GM21619 (cell line): ENCODE results near the gene PLB1.

Experiments
- ATAC-seq: cut with Tn5 transposase; IDR thresholded peaks from one replicate; pipeline ENCODE4 v1.9.1; 2021; ENCODE audit not compliant: unreplicated experiment

PLB1 gene

GRCh38 chr2:28608500-28609424, 112.9 kb downstream of the PLB1 start:
- no peak for ATAC-seq

DNA sequence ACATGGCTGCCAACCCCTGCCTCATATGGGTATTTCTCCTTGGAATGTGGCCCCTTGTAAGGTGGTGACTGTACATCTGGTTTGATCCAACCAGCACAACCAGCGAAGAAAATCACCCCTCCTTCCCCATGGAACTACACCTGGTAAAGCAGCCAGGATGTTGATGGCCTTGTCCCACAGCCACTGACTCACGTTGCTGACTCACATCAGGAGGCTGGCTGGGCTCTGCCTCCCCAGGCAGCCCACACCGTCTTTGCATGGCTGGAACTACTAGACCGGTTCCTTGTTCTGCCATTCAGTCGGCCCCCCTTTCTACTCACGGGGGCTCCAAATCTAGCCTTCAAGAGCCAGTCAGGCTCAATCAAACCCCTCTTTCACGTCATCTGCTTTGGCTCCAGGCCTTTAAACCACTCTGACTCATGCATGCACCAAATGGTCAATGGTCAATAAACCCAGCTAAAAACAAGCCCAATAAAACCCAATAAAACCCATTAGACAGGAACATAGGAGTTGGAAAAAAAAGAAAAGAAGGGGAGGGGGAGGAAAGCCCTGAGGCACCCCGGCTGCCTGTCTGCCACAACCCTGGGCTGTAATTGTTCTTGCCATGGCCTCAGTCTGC, 114.8 kb downstream of the PLB1 start:
- ATAC-seq: peak; percentile 61

DNA sequence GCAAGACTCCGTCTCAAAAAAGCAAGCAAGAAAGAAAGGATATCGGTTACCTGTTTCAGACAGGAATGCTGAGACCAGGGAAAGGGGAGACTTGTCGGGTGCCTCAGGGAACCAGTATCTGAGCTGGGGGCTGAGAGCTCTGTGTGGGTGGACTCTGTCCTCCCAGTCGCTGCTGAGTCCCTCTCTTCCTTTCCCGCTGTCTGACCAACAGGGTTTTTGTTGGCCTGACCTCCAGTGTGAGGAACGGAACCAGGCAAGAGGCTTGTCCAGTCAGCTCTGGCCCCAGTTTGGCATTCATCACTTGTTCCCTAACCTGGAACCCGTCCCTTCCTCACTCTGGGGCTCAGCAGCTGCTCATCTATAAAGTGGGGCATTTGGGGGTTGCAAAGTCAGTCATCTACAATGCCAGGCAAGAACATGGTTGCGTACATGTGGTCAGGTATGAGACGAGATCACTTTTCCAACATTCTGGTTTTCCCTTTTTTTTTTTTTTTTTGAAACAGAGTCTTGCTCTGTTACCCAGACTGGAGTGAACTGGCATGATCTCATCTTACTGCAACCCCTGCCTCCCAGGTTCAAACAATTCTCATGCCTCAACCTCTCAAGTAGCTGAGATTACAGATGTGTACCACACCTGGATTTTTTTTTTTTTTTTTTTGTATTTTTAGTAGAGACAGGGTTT, 116.4 kb downstream of the PLB1 start:
- ATAC-seq: no peak

DNA sequence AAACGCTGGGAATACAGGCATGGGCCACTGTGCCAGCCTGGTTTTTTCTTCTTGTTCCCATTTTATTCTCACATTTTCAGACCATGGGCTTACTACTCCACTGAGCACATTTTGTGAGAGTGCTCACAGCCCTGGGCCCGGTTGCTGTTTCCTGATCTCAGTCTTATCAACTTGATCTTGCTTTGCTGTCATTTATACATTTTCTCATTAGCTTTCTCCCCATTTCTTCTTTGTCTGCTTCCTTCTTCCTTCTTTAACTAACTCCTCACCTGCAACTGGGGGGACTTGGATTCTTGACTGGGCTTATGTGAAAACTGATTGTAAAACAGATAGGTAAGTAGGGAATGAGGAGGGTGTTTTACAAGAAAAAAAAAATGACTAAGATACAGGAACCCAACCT, 117.3 kb downstream of the PLB1 start:
- no peak for ATAC-seq

DNA sequence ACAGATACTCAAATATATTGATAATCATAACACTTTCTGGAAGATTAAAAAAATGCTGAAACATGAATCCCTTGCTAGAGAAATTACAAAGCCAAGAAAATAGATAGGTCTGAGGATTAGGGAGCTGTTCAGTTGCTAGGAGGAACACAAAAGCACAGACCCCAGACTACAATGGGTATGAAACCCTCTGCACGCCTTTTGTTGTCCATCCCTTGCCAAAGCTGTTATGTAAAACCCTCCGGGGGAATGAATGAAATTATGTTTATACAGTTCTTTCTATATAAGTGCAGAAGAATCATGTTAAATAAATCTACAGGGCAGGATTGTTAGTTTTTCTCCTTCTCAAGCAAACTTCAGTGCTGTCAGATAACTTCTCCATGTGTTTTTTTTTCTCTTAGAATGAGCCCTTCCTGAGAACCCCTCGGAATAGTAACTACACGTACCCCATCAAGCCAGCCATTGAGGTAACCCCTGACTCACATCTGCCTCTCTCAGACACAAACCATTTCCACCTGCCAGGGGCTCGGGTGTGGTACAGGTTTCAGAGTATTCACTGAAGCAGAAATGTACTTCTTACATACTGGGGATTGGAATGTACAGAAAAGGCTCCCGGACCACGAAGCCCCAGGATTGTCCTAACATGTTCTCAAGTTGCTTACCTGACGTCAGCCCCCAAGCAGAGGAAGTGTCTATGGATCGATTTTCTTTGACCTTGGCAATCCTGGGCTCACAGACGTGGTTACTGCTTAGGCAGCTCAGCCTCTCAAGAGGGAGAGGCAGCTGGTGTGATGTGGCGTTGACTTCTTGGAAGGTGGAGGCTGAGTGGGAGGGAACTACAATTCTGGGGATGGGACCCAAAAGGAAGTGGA, 118.0 kb downstream of the PLB1 start:
- no peak for ATAC-seq

GRCh38 chr2:28615706-28616105, 119.8 kb downstream of the PLB1 start:
- no peak for ATAC-seq

DNA sequence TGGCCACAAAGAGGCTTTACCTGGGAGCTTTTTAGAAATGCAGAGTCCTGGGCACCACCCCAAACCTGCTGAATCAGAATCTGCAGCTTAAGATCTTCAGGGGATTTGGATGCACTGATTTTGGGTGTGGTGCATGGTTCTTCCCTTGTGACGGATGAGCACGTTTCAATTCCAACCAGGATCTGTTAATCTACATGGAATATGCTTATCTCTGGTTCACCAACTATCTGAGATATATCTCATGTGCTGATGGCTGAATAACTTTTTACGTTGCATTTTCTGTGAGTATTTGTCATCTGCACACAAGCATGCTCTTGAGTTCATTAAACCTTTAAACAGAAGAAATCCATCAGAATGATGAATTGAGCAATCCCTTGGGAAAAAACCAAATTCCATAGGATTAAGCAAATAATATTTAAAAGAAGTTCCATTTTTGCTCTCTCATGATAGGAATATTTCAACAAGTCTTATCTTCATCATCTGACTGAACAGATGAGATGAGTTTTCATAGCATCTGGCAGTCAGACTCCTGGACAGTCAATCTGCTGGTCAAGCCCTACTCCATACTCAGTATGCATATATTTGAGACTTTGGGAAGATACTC, 120.6 kb downstream of the PLB1 start:
- no peak for ATAC-seq

DNA sequence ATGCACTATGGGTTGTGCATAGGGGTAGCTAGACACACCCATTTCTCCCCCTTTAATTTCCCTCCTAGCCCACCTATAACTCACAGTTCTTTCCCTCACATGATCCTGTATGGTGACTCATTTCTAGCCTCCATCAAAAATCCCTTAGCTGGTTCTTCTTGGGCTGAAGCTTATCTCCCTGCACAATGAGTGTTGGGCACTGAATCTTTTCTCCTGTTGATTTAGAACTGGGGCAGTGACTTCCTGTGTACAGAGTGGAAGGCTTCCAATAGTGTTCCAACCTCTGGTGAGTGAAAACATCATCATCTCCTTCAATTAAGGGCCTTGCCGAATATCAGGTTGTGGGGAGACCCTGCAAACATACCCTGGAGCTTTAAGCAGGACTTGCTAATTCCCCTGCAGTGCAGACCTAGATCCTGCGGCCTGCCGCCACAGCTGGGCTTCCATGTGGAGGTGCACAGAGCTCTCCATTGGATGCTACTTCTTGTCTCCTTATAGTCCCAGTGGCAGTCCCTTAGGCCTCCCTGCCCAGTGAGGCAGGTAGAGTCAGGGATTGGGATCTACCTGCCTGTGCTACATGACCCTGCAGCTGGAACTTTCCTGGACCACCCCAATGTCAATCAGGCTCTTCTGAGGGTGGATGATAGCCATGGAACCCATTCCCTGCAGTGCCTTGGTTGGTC, 121.8 kb downstream of the PLB1 start:
- no peak for ATAC-seq

DNA sequence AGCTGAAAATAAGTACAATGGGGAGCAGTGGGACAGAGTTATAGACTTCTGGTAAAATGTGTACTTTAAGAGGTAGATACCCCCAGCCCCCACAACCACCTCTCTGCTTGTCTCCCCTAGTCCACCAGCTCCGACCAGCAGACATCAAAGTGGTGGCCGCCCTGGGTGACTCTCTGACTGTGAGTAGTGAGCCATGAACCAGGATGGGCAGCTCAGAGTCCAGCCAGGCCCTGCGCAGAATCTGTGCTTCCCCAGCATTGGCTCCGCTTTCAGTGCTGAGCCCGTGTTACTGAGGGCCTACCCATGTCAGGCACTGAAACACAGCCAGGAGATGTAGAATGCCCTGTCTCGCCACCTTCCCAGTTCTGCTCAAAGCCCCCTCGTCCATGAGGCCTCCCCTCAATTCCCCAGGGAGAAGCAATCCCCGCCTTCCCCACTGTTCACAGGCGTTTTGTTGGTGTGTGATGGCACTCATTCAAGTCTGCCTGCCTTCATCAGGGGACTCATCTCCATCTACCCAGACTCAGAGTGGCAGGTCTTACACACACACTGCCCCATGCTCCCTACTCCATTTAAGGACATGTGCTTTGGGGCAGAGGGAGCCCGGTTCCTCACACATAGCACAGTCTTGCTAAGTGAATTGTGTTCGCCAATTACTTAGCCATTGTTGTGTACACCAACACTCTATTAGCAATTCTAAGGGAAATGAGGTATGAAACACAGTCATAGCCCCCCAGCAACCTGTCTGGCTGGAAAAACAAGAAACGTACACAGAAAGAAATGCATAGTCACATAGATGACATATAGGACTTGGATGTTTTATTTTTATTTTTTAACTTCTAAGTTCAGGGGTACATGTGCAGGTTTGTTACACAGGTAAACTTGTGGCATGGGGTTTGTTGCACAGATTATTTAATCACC, 122.6 kb downstream of the PLB1 start:
- ATAC-seq: no peak

- ATAC-seq: no peak
These were observed 123.6 kb downstream of the PLB1 start for GRCh38 chr2:28619213-28620196.

- ATAC-seq: no peak
These were observed 124.5 kb downstream of the PLB1 start for GRCh38 chr2:28620291-28620793.

GRCh38 chr2:28620801-28621171, 124.9 kb downstream of the PLB1 start:
- no peak for ATAC-seq

GRCh38 chr2:28621172-28622100, 125.6 kb downstream of the PLB1 start:
- no peak for ATAC-seq

DNA sequence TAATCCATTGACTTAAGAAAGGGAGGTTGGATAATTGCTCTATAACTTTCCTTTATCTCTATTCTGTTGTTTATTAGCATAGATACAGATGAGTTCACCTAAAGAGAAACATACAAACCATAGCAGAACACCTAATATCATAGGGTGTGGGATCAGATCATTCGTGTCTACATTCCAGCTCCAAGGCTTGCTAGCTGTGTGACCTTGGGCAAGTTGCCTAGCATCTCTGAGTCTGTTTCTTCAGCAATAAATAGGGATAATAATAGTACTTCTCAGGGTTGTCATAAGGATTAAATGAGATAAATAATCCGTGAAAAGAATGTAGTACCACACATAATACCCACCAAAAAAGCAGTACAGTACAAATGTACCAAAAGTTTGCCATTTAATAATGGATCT, 126.2 kb downstream of the PLB1 start:
- ATAC-seq: no peak

GRCh38 chr2:28623582-28624405, 127.9 kb downstream of the PLB1 start:
- ATAC-seq: no peak

GRCh38 chr2:28624436-28624792, 128.6 kb downstream of the PLB1 start:
- no peak for ATAC-seq
